Measurements from ENCODE around the gene CLASP2. TPM values are rescaled to one million over a fixed set of nuclear protein-coding genes. Genes with fewer than 3 reads are reported as not detected.
"Not testable (repeated sequence)": the region's sequence is repeated elsewhere in the genome, so short reads cannot be mapped to it uniquely, and the experiment has no call there.

Gene CLASP2
- total RNA-seq, 6 experiments from 2014 or later, result 32.8 to 37.6 (median 34.8) TPM

DNA sequence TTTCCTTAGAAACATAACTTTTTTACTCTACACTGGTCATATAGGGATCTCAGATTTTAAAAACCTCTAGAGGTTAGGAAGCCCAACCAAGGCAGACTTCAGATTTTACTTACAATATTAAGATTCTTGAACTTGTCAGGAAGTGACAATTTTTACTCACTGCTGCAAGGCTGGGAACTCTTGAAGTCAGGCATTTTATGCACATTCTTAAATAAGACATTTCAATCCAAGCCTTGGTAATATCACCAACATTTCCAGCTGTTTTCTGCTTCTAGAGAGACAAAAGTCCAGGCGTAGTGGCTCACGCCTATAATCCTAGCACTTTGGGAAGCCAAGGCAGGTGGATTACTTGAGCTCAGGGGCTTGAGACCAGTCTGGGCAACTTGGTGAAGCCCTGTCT lies 244.2 kb downstream of the CLASP2 start:
- Mint-ChIP-seq H3K27ac (no peak overlapping the region), H3K9me3 (no peaks in the 10 kb centered on the region), H3K27me3 (ENCODE audit: insufficient read depth) (no peaks in the 10 kb centered on the region), H3K4me1 (ENCODE audit: low read depth) (no peaks in the 10 kb centered on the region), H3K36me3 (ENCODE audit: low read depth) (no peaks in the 10 kb centered on the region), H3K4me3 (no peak overlapping the region)
- TF ChIP-seq, protein P1, sequence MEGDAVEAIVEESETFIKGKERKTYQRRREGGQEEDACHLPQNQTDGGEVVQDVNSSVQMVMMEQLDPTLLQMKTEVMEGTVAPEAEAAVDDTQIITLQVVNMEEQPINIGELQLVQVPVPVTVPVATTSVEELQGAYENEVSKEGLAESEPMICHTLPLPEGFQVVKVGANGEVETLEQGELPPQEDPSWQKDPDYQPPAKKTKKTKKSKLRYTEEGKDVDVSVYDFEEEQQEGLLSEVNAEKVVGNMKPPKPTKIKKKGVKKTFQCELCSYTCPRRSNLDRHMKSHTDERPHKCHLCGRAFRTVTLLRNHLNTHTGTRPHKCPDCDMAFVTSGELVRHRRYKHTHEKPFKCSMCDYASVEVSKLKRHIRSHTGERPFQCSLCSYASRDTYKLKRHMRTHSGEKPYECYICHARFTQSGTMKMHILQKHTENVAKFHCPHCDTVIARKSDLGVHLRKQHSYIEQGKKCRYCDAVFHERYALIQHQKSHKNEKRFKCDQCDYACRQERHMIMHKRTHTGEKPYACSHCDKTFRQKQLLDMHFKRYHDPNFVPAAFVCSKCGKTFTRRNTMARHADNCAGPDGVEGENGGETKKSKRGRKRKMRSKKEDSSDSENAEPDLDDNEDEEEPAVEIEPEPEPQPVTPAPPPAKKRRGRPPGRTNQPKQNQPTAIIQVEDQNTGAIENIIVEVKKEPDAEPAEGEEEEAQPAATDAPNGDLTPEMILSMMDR (IDR thresholded peaks at IDR 0.05), result no peak
- no peak for DNase-seq

DNA sequence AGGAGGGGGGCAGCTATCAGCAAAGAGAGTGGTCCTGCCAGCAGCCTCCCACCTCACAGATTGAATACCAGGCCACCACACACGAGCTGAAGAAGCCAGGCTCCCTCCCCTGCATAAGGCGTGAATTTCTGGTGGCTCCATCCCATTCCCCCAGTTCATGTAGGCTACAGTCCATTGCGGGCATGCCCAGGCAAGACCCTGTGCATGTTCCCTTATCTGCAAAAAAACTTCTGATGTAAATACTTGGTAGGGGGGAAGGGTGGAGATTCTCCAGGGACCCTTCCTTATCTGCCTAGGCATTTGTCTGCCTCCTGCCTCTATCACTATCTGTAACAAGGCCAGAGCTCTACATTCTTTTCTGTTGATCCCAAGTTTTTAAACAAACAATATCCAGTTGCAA lies 250.3 kb downstream of the CLASP2 start:
- Mint-ChIP-seq H3K36me3 (ENCODE audit: low read depth) (peaks cover 6% of the 10 kb centered on the region; the same call in 1 of the 2 replicates), H3K27me3 (ENCODE audit: insufficient read depth) (no peaks in the 10 kb centered on the region), H3K4me3 (no peak overlapping the region), H3K9me3 (no peaks in the 10 kb centered on the region; the same call in 1 of the 2 replicates), H3K4me1 (ENCODE audit: low read depth) (peaks cover 13% of the 10 kb centered on the region), H3K27ac (no peak overlapping the region)
- TF ChIP-seq, protein P1 (IDR thresholded peaks at IDR 0.05), result no peak
- DNase-seq, result no peak

DNA sequence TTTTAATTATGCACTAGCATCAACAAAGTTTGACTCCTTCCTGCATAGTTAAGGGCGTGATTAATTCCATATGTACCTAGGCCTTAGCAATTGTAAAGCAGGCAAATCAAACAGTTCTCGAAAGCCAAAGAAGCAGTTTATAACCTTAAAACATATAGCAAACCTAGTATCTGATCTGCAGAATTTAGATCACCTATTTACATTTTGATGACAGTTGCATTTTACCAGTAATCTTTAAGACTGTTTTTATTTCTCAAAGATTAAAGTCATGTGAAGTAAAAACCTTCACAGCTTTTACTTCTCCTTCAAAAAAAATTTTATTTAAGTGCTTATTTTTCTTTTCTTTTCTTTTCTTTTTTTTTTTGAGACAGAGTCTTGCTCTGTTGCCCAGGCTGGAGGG lies 257.0 kb downstream of the CLASP2 start:
- peaks cover 9% of the 10 kb centered on the region; the same call in 1 of the 2 replicates for H3K4me1 Mint-ChIP-seq (ENCODE audit: low read depth)
- TF ChIP-seq, protein P1 (IDR thresholded peaks at IDR 0.05), result no peak
- no peak overlapping the region for H3K4me3 Mint-ChIP-seq
- H3K27ac Mint-ChIP-seq, result no peak overlapping the region
- no peaks in the 10 kb centered on the region for H3K27me3 Mint-ChIP-seq (ENCODE audit: insufficient read depth)
- peaks cover 38% of the 10 kb centered on the region for H3K9me3 Mint-ChIP-seq
- DNase-seq, result no peak
- H3K36me3 Mint-ChIP-seq (ENCODE audit: low read depth), result peaks cover 24% of the 10 kb centered on the region

DNA sequence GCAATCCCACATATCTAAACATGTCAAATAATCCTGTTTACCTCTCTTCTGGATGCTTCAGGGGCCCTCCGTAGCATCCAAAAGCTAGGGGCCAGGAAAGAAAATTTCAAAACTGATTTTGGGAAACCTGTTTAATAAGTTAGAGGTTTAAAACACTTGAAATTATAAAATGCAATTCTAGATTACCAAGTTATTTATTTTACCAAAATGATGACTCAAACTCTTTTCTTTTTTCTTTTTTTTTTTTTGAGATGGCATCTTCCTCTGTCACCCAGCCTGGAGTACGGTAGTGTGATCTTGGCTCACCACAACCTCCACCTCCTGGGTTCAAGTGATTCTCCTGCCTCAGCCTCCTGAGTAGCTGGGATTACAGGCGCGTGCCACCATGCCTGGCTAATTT lies 258.5 kb downstream of the CLASP2 start:
- DNase-seq; H3K4me1 Mint-ChIP-seq (ENCODE audit: low read depth); H3K4me3 Mint-ChIP-seq; H3K27ac Mint-ChIP-seq; H3K27me3 Mint-ChIP-seq (ENCODE audit: insufficient read depth): not testable (repeated sequence)
- H3K9me3 Mint-ChIP-seq, result peaks cover 38% of the 10 kb centered on the region
- H3K36me3 Mint-ChIP-seq (ENCODE audit: low read depth), result peaks cover 24% of the 10 kb centered on the region

DNA sequence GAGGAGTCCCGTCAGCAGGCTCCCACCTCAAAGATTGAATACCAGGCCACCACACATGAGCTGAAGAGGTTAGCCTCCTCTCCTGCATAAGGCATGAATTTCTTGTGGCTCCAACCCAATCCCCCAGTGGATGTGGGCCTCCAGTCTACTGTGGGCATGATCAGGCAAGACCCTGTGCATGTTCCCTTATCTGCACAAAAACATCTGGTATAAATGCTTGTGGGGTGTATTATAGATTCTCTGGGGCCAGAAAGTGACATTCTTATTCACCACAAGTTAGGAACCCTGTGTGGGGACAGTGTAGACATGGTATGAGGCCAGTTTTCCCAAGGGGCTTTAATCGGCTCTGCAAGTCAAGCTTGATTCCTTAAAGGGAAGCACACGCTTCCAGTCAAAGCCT lies 259.6 kb downstream of the CLASP2 start:
- peaks cover 9% of the 10 kb centered on the region; the same call in 1 of the 2 replicates for H3K4me1 Mint-ChIP-seq (ENCODE audit: low read depth)
- TF ChIP-seq, protein P1 (IDR thresholded peaks at IDR 0.05), result no peak
- peaks cover 46% of the 10 kb centered on the region for H3K9me3 Mint-ChIP-seq
- H3K36me3 Mint-ChIP-seq (ENCODE audit: low read depth), result peaks cover 30% of the 10 kb centered on the region
- DNase-seq, result no peak
- no peaks in the 10 kb centered on the region for H3K27me3 Mint-ChIP-seq (ENCODE audit: insufficient read depth)
- H3K27ac Mint-ChIP-seq, result no peak overlapping the region
- H3K4me3 Mint-ChIP-seq, result no peak overlapping the region

DNA sequence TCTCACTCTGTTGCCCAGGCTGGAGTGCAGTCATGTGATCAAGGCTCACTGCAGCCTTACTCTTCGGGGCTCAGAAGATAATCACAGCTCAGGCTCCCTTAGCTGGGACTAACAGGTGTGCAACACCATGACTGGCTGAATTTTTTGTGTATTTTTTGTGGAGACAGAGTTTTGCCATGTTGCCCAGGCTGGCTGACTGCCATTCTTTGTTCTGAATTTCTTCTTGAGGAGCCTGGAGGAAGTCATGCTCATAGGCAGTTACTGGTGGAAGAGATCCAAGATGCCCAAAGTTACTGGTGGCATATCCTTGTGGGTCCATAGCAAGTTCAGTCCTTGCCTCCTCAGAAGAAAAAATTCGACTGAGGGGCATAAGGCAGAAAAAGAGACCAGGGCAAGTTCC lies 261.3 kb downstream of the CLASP2 start:
- DNase-seq, result no peak
- H3K27me3 Mint-ChIP-seq (ENCODE audit: insufficient read depth), result peaks cover 5% of the 10 kb centered on the region; the same call in 1 of the 2 replicates
- H3K4me3 Mint-ChIP-seq, result no peak overlapping the region
- H3K27ac Mint-ChIP-seq, result no peak overlapping the region
- peaks cover 46% of the 10 kb centered on the region for H3K9me3 Mint-ChIP-seq
- no peaks in the 10 kb centered on the region for H3K4me1 Mint-ChIP-seq (ENCODE audit: low read depth)
- TF ChIP-seq, protein P1 (IDR thresholded peaks at IDR 0.05), result no peak
- peaks cover 30% of the 10 kb centered on the region for H3K36me3 Mint-ChIP-seq (ENCODE audit: low read depth)

All from HFFc6 (cell line).